ENCODE measurements around the gene HS6ST3.

Gene HS6ST3

GRCh38 chr13:96615252-96615651 lies 525.3 kb downstream of the HS6ST3 start:
- H3K79me2 ChIP-seq (ENCODE audit: insufficient read depth, low read length): no peaks in the 10 kb centered on the region
- no peaks in the 10 kb centered on the region for H3K4me1 ChIP-seq (ENCODE audit: insufficient read depth, low read length)
- DNase-seq: no peak
- no peaks in the 10 kb centered on the region for H3K27me3 ChIP-seq (ENCODE audit: insufficient read depth, low read length, poor library complexity)
- TF ChIP-seq, protein P1, sequence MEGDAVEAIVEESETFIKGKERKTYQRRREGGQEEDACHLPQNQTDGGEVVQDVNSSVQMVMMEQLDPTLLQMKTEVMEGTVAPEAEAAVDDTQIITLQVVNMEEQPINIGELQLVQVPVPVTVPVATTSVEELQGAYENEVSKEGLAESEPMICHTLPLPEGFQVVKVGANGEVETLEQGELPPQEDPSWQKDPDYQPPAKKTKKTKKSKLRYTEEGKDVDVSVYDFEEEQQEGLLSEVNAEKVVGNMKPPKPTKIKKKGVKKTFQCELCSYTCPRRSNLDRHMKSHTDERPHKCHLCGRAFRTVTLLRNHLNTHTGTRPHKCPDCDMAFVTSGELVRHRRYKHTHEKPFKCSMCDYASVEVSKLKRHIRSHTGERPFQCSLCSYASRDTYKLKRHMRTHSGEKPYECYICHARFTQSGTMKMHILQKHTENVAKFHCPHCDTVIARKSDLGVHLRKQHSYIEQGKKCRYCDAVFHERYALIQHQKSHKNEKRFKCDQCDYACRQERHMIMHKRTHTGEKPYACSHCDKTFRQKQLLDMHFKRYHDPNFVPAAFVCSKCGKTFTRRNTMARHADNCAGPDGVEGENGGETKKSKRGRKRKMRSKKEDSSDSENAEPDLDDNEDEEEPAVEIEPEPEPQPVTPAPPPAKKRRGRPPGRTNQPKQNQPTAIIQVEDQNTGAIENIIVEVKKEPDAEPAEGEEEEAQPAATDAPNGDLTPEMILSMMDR (IDR thresholded peaks at IDR 0.05; ENCODE audit: borderline replicate concordance, extremely low read depth, low read length, poor library complexity, severe bottlenecking): no peak
- no peak for TF ChIP-seq EZH2 (IDR thresholded peaks at IDR 0.05; ENCODE audit: borderline replicate concordance, low read depth, low read length, severe bottlenecking)
- H3K4me2 ChIP-seq (ENCODE audit: insufficient read depth, low read length): no peak overlapping the region
- no peak overlapping the region for H3K27ac ChIP-seq (ENCODE audit: low read length)
- no peaks in the 10 kb centered on the region for H3K36me3 ChIP-seq (ENCODE audit: insufficient read depth, low read length)
- no peak overlapping the region for H3K4me3 ChIP-seq (ENCODE audit: low read depth in 1 of 2, low read length in 2 of 2)
- no peaks in the 10 kb centered on the region for H3K9me3 ChIP-seq (ENCODE audit: insufficient read depth, low read length, severe bottlenecking)
- ATAC-seq (ENCODE audit: insufficient read depth, low read depth): no peak
- H3K9ac ChIP-seq (ENCODE audit: low read depth, low read length): no peak overlapping the region
- H2AFZ ChIP-seq (ENCODE audit: low read depth, low read length): no peak overlapping the region
- H4K20me1 ChIP-seq (ENCODE audit: insufficient read depth, low read length): no peaks in the 10 kb centered on the region

GRCh38 chr13:96617528-96617927 lies 527.6 kb downstream of the HS6ST3 start:
- no peaks in the 10 kb centered on the region for H3K79me2 ChIP-seq (ENCODE audit: insufficient read depth, low read length)
- DNase-seq: no peak
- H3K27me3 ChIP-seq (ENCODE audit: insufficient read depth, low read length, poor library complexity): no peaks in the 10 kb centered on the region
- H3K9ac ChIP-seq (ENCODE audit: low read depth, low read length): no peak overlapping the region
- no peak overlapping the region for H2AFZ ChIP-seq (ENCODE audit: low read depth, low read length)
- H4K20me1 ChIP-seq (ENCODE audit: insufficient read depth, low read length): no peaks in the 10 kb centered on the region
- no peak overlapping the region for H3K4me3 ChIP-seq (ENCODE audit: low read depth in 1 of 2, low read length in 2 of 2)
- H3K4me1 ChIP-seq (ENCODE audit: insufficient read depth, low read length): no peaks in the 10 kb centered on the region
- H3K36me3 ChIP-seq (ENCODE audit: insufficient read depth, low read length): no peaks in the 10 kb centered on the region
- no peaks in the 10 kb centered on the region for H3K9me3 ChIP-seq (ENCODE audit: insufficient read depth, low read length, severe bottlenecking)
- no peak overlapping the region for H3K4me2 ChIP-seq (ENCODE audit: insufficient read depth, low read length)
- ATAC-seq (ENCODE audit: insufficient read depth, low read depth): no peak
- H3K27ac ChIP-seq (ENCODE audit: low read length): no peak overlapping the region
- TF ChIP-seq, protein P1 (IDR thresholded peaks at IDR 0.05; ENCODE audit: borderline replicate concordance, extremely low read depth, low read length, poor library complexity, severe bottlenecking): no peak
- no peak for TF ChIP-seq EZH2 (IDR thresholded peaks at IDR 0.05; ENCODE audit: borderline replicate concordance, low read depth, low read length, severe bottlenecking)

- no peak for DNase-seq
- H3K4me2 ChIP-seq (ENCODE audit: insufficient read depth, low read length): no peak overlapping the region
- no peak overlapping the region for H2AFZ ChIP-seq (ENCODE audit: low read depth, low read length)
- no peak overlapping the region for H3K27ac ChIP-seq (ENCODE audit: low read length)
- H3K4me1 ChIP-seq (ENCODE audit: insufficient read depth, low read length): no peaks in the 10 kb centered on the region
- no peak for TF ChIP-seq EZH2 (IDR thresholded peaks at IDR 0.05; ENCODE audit: borderline replicate concordance, low read depth, low read length, severe bottlenecking)
- TF ChIP-seq, protein P1 (IDR thresholded peaks at IDR 0.05; ENCODE audit: borderline replicate concordance, extremely low read depth, low read length, poor library complexity, severe bottlenecking): no peak
- no peaks in the 10 kb centered on the region for H3K79me2 ChIP-seq (ENCODE audit: insufficient read depth, low read length)
- H4K20me1 ChIP-seq (ENCODE audit: insufficient read depth, low read length): no peaks in the 10 kb centered on the region
- ATAC-seq (ENCODE audit: insufficient read depth, low read depth): no peak
- no peaks in the 10 kb centered on the region for H3K36me3 ChIP-seq (ENCODE audit: insufficient read depth, low read length)
- H3K27me3 ChIP-seq (ENCODE audit: insufficient read depth, low read length, poor library complexity): no peaks in the 10 kb centered on the region
- no peaks in the 10 kb centered on the region for H3K9me3 ChIP-seq (ENCODE audit: insufficient read depth, low read length, severe bottlenecking)
- no peak overlapping the region for H3K9ac ChIP-seq (ENCODE audit: low read depth, low read length)
- H3K4me3 ChIP-seq (ENCODE audit: low read depth in 1 of 2, low read length in 2 of 2): no peak overlapping the region
Measured at GRCh38 chr13:96621634-96622183, 531.8 kb downstream of the HS6ST3 start.

GRCh38 chr13:96629331-96629730 lies 539.4 kb downstream of the HS6ST3 start:
- Histone ChIP-seq H3K9me3 (ENCODE audit: insufficient read depth, low read length, severe bottlenecking) (no peaks in the 10 kb centered on the region), H3K79me2 (ENCODE audit: insufficient read depth, low read length) (no peaks in the 10 kb centered on the region), H3K9ac (ENCODE audit: low read depth, low read length) (no peak overlapping the region), H3K4me3 (ENCODE audit: low read depth in 1 of 2, low read length in 2 of 2) (no peak overlapping the region), H3K4me1 (ENCODE audit: insufficient read depth, low read length) (no peaks in the 10 kb centered on the region), H2AFZ (ENCODE audit: low read depth, low read length) (no peak overlapping the region), H4K20me1 (ENCODE audit: insufficient read depth, low read length) (no peaks in the 10 kb centered on the region), H3K36me3 (ENCODE audit: insufficient read depth, low read length) (no peaks in the 10 kb centered on the region), H3K27me3 (ENCODE audit: insufficient read depth, low read length, poor library complexity) (no peaks in the 10 kb centered on the region), H3K4me2 (ENCODE audit: insufficient read depth, low read length) (no peak overlapping the region), H3K27ac (ENCODE audit: low read length) (no peak overlapping the region)
- DNase-seq (no peak), ATAC-seq (ENCODE audit: insufficient read depth, low read depth) (no peak)
- TF ChIP-seq, protein P1 (IDR thresholded peaks at IDR 0.05; ENCODE audit: borderline replicate concordance, extremely low read depth, low read length, poor library complexity, severe bottlenecking): no peak
- TF ChIP-seq EZH2 (IDR thresholded peaks at IDR 0.05; ENCODE audit: borderline replicate concordance, low read depth, low read length, severe bottlenecking): no peak

Data from DND-41 (cell line).